ENCODE results near the gene CLASP1.
"Not testable (repeated sequence)": the region's sequence is repeated elsewhere in the genome, so short reads cannot be mapped to it uniquely, and the experiment has no call there.

CLASP1 gene

DNA sequence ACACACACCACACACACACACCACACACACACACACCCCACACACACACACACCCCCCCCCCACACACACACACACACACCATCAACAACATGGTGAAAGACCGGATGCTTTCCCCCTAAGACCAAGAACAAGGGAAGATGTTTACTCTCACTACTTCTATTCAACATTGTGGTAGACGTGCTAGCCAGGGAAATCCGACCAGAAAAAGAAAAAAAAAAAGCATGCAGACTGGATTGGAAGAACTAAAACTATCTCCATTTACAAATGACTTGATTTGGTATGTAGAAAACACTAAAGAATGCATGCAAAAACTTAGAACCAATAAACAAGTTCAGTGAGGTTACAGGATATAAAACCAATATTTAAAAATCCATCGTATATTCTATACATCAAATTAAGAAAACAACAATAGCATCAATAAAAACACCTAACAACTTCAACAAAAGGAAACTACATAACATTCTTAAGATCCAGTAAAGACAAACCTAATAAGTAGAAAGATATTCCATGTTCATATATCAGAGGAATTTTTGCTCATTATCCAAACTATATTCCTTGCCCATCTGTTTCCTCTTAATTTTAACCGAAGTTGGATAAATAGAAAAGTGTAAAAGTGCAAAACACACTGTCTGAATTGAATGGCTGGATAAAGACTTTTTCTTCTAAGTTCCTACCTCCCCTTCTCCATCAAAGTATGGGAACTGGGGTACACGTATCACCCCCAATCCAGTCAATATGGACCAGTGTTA, 170.1 kb downstream of the CLASP1 start:
- DNase-seq = no peak
- TF ChIP-seq, protein P1, sequence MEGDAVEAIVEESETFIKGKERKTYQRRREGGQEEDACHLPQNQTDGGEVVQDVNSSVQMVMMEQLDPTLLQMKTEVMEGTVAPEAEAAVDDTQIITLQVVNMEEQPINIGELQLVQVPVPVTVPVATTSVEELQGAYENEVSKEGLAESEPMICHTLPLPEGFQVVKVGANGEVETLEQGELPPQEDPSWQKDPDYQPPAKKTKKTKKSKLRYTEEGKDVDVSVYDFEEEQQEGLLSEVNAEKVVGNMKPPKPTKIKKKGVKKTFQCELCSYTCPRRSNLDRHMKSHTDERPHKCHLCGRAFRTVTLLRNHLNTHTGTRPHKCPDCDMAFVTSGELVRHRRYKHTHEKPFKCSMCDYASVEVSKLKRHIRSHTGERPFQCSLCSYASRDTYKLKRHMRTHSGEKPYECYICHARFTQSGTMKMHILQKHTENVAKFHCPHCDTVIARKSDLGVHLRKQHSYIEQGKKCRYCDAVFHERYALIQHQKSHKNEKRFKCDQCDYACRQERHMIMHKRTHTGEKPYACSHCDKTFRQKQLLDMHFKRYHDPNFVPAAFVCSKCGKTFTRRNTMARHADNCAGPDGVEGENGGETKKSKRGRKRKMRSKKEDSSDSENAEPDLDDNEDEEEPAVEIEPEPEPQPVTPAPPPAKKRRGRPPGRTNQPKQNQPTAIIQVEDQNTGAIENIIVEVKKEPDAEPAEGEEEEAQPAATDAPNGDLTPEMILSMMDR (IDR thresholded peaks at IDR 0.05) = no peak
- no peak overlapping the region for H3K4me3 ChIP-seq
- peak overlapping the region in 1 of 2 donors; percentile 1 for H3K27ac ChIP-seq
- intact Hi-C loops (cut with DNase I; ENCODE audit: low total_unique reads) = no loop called here
- no peaks in the 10 kb centered on the region for H3K27me3 ChIP-seq
- H3K4me1 ChIP-seq = peaks cover 0 to 33% (median 13%) of the 10 kb centered on the region in 4 donors
- peaks cover 0 to 11% (median 6%) of the 10 kb centered on the region in 3 donors for H3K36me3 ChIP-seq
- no peaks in the 10 kb centered on the region for H3K9me3 ChIP-seq

- peaks cover 0 to 35% (median 13%) of the 10 kb centered on the region in 4 donors for H3K4me1 ChIP-seq
These were observed 170.8 kb downstream of the CLASP1 start for GRCh38 chr2:121478358-121478995.

GRCh38 chr2:121476684-121477083, 172.6 kb downstream of the CLASP1 start:
- TF ChIP-seq, protein P1 (IDR thresholded peaks at IDR 0.05) = no peak
- intact Hi-C loops (cut with DNase I; ENCODE audit: low total_unique reads) = no loop called here
- Histone ChIP-seq H3K9me3 (no peaks in the 10 kb centered on the region), H3K4me1 (peaks cover 0 to 45% (median 19%) of the 10 kb centered on the region in 4 donors), H3K27me3 (no peaks in the 10 kb centered on the region), H3K36me3 (peaks cover 0 to 6% (median 4%) of the 10 kb centered on the region in 3 donors), H3K4me3 (no peak overlapping the region), H3K27ac (no peak overlapping the region)
- no peak for DNase-seq

More at GRCh38 chr2:121478358-121478995, 170.8 kb downstream of the CLASP1 start:
- DNase-seq; H3K9me3 ChIP-seq; intact Hi-C loops (cut with DNase I; ENCODE audit: low total_unique reads); H3K4me3 ChIP-seq; H3K27ac ChIP-seq; H3K27me3 ChIP-seq: not testable (repeated sequence)
- H3K36me3 ChIP-seq = peaks cover 0 to 11% (median 6%) of the 10 kb centered on the region in 3 donors

- intact Hi-C loops (cut with DNase I; ENCODE audit: low total_unique reads) = no loop called here
- peaks cover 0 to 6% (median 0%) of the 10 kb centered on the region in 3 donors for H3K36me3 ChIP-seq
- peaks cover 0 to 43% (median 20%) of the 10 kb centered on the region in 4 donors for H3K4me1 ChIP-seq
- H3K9me3 ChIP-seq = no peaks in the 10 kb centered on the region
- no peaks in the 10 kb centered on the region for H3K27me3 ChIP-seq
- no peak overlapping the region for H3K27ac ChIP-seq
- TF ChIP-seq, protein P1 (IDR thresholded peaks at IDR 0.05) = no peak
- H3K4me3 ChIP-seq = no peak overlapping the region
- DNase-seq = no peak
These were observed 173.3 kb downstream of the CLASP1 start for GRCh38 chr2:121475811-121476571.

DNA sequence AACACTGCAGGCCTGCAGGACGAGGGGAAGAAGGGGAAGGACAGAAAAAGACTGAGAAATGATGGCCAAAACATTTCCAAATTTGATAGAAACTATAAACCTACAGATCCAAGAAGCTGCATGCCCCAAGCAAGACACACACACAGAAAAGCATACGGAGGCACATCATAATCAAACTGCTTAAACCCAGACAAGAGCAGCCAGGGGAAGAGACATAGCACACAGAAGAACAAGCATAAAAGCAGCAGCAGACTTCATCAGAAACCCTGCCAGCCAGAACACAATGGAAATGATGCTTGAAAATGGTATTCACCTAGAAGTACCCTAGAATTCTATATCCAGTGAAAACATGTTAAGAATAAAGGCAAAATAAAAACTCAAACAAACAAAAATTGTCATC, 175.8 kb downstream of the CLASP1 start:
- Histone ChIP-seq H3K27ac (no peak overlapping the region), H3K4me1 (peaks cover 0 to 20% (median 10%) of the 10 kb centered on the region in 4 donors), H3K27me3 (no peaks in the 10 kb centered on the region), H3K36me3 (peaks cover 12 to 18% (median 14%) of the 10 kb centered on the region in 3 donors), H3K4me3 (no peak overlapping the region), H3K9me3 (no peaks in the 10 kb centered on the region)
- TF ChIP-seq, protein P1 (IDR thresholded peaks at IDR 0.05) = no peak
- intact Hi-C loops (cut with DNase I; ENCODE audit: low total_unique reads) = no loop called here
- DNase-seq = no peak
